GM23248 (cell line): ENCODE results near the gene EEA1. TPM values are rescaled to one million over a fixed set of nuclear protein-coding genes. Genes with fewer than 3 reads are reported as not detected.

Experiments
- DNase-seq: peaks from one replicate; pipeline ENCODE4 v3.0.0-alpha.2; 2015
- H2AFZ ChIP-seq: fragments of 200-600 bp; sonication (generic); 2 replicates; pipeline ENCODE4 v1.6.1; 2016; ENCODE audit warnings: antibody characterized with exemption
- H3F3A ChIP-seq: fragments of 200-600 bp; sonication (generic); 2 replicates; pipeline ENCODE4 v1.6.1; 2016; ENCODE audit warnings: mild to moderate bottlenecking, antibody characterized with exemption, mixed run types; ENCODE audit not compliant: insufficient read depth
- H3K27ac ChIP-seq: fragments of 200-600 bp; sonication (generic); 2 replicates; pipeline ENCODE4 v1.5.1; 2016; ENCODE audit warnings: mild to moderate bottlenecking
- H3K27me3 ChIP-seq: fragments of 200-600 bp; sonication (generic); replicated peaks from 2 replicates; pipeline ENCODE4 v1.6.1; 2016; ENCODE audit warnings: mild to moderate bottlenecking; ENCODE audit not compliant: insufficient read depth
- H3K36me3 ChIP-seq: fragments of 200-600 bp; sonication (generic); 2 replicates; pipeline ENCODE4 v1.6.1; 2016; ENCODE audit warnings: low read depth, mild to moderate bottlenecking
- H3K4me1 ChIP-seq: fragments of 200-600 bp; sonication (generic); 2 replicates; pipeline ENCODE4 v1.6.1; 2016; ENCODE audit warnings: mild to moderate bottlenecking; ENCODE audit not compliant: insufficient read depth
- H3K4me2 ChIP-seq: fragments of 200-600 bp; sonication (generic); one replicate; pipeline ENCODE4 v1.6.1; 2016; ENCODE audit warnings: mild to moderate bottlenecking; ENCODE audit not compliant: unreplicated experiment
- H3K4me3 ChIP-seq: fragments of 200-600 bp; sonication (generic); 2 replicates; pipeline ENCODE4 v1.5.1; 2016; ENCODE audit warnings: mild to moderate bottlenecking
- H3K79me2 ChIP-seq: fragments of 200-600 bp; sonication (generic); 2 replicates; pipeline ENCODE4 v1.6.1; 2016; ENCODE audit warnings: mild to moderate bottlenecking; ENCODE audit not compliant: insufficient read depth
- H3K9ac ChIP-seq: fragments of 200-600 bp; sonication (generic); 2 replicates; pipeline ENCODE4 v1.6.1; 2016; ENCODE audit warnings: mild to moderate bottlenecking
- H3K9me2 ChIP-seq: fragments of 200-600 bp; sonication (generic); 2 replicates; pipeline ENCODE4 v1.6.1; 2016; ENCODE audit warnings: mixed run types, mild to moderate bottlenecking, moderate library complexity; ENCODE audit not compliant: insufficient read depth
- H3K9me3 ChIP-seq: fragments of 200-600 bp; sonication (generic); one replicate; pipeline ENCODE4 v1.6.1; 2017; ENCODE audit warnings: low read depth
- H4K20me1 ChIP-seq: fragments of 200-600 bp; sonication (generic); 2 replicates; pipeline ENCODE4 v1.6.0; 2016; ENCODE audit not compliant: insufficient read depth
- EZH2 ChIP-seq: fragments of 200-600 bp; sonication (generic); IDR thresholded peaks from 2 replicates; pipeline ENCODE4 v1.6.1; 2018; ENCODE audit warnings: antibody characterized with exemption, mild to moderate bottlenecking; ENCODE audit not compliant: insufficient read depth, poor library complexity, severe bottlenecking
- EZH2phosphoT487 ChIP-seq: fragments of 200-600 bp; sonication (generic); IDR thresholded peaks from 2 replicates; pipeline ENCODE4 v1.6.1; 2018; ENCODE audit warnings: antibody characterized with exemption, moderate library complexity, mild to moderate bottlenecking, low read depth; ENCODE audit not compliant: insufficient read depth
- WGBS, 2 experiments: methylation state at CpG; one replicate each; pipeline ENCODE4 v1.1.6; 2015 to 2017; ENCODE audit warnings: low lambda C conversion rate in 2 of 2, low coverage in 1 of 2; ENCODE audit errors: missing lambda C conversion rate in 2 of 2; 5-methylcytosine and 5-hydroxymethylcytosine counted together
- in situ Hi-C: fragments of 300-500 bp; cut with MboI; formaldehyde crosslinking; loops from 2 replicates; pipeline ENCODE4 v1.15.0; 2020
- polyA plus RNA-seq: library from polyadenylated mRNA; unstranded; fragments of >200 nt; fragmentation: Nextera tagmentation; extraction: Ambion mirVana; gene quantifications from 2 replicates; pipeline ENCODE4 v1.2.1, GENCODE V29; 2016
- small RNA-seq: library from RNA; depleted of rRNA; stranded (forward); fragments of <200 nt; gene quantifications from one replicate; pipeline ENCODE3, GENCODE V24; 2014; ENCODE audit warnings: low read depth, low replicate concordance
- total RNA-seq: library from RNA; depleted of rRNA; stranded (reverse); fragments of >200 nt; shearing (Covaris generic); gene quantifications from 2 replicates; pipeline ENCODE4 v1.2.3, GENCODE V29; 2014; rRNA removed

Gene EEA1
- total and polyA plus RNA-seq, 2 experiments from 2014 or later: 17.8 to 55.7 TPM

- Histone ChIP-seq H3F3A (no peaks in the 10 kb centered on the region), H2AFZ (no peak overlapping the region), H3K27ac (no peak overlapping the region), H3K9me3 (no peaks in the 10 kb centered on the region), H3K79me2 (no peaks in the 10 kb centered on the region), H3K36me3 (no peaks in the 10 kb centered on the region), H3K4me3 (no peak overlapping the region), H3K4me1 (peaks cover 4% of the 10 kb centered on the region), H3K9ac (no peak overlapping the region), H3K27me3 (no peaks in the 10 kb centered on the region), H3K9me2 (no peaks in the 10 kb centered on the region), H3K4me2 (no peak overlapping the region), H4K20me1 (no peaks in the 10 kb centered on the region)
- 14 to 23% methylated on average over 1 of the region's 1 CpG for WGBS, 2 experiments
- DNase-seq: no peak
- TF ChIP-seq EZH2phosphoT487 (no peak), EZH2 (no peak)
- in situ Hi-C loops: no loop called here
Observed at GRCh38 chr12:92729773-92730305, 199.3 kb downstream of the EEA1 start.

- 31 to 34% methylated on average over 4 of the region's 4 CpGs for WGBS, 2 experiments
Observed at GRCh38 chr12:92726850-92727249, 202.2 kb downstream of the EEA1 start.

GRCh38 chr12:92722897-92723296 lies 206.2 kb downstream of the EEA1 start:
- Histone ChIP-seq H4K20me1 (no peaks in the 10 kb centered on the region), H3K9me3 (no peaks in the 10 kb centered on the region), H3K9me2 (no peaks in the 10 kb centered on the region), H3F3A (peaks cover 12% of the 10 kb centered on the region; the same call in 1 of the 2 replicates), H3K27me3 (no peaks in the 10 kb centered on the region), H3K4me1 (peaks cover 11% of the 10 kb centered on the region), H3K79me2 (no peaks in the 10 kb centered on the region), H3K4me2 (no peak overlapping the region), H3K27ac (no peak overlapping the region), H3K4me3 (no peak overlapping the region), H2AFZ (no peak overlapping the region), H3K36me3 (no peaks in the 10 kb centered on the region), H3K9ac (no peak overlapping the region)
- in situ Hi-C loops: no loop called here
- 68 to 70% methylated on average over 3 of the region's 3 CpGs for WGBS, 2 experiments
- TF ChIP-seq EZH2 (no peak), EZH2phosphoT487 (no peak)
- no peak for DNase-seq

More at GRCh38 chr12:92726850-92727249, 202.2 kb downstream of the EEA1 start:
- Histone ChIP-seq H3K79me2 (no peaks in the 10 kb centered on the region), H3K9me3 (no peaks in the 10 kb centered on the region), H3K4me1 (no peaks in the 10 kb centered on the region), H3K4me2 (no peak overlapping the region), H3K4me3 (no peak overlapping the region), H4K20me1 (no peaks in the 10 kb centered on the region), H3F3A (no peaks in the 10 kb centered on the region), H2AFZ (no peak overlapping the region), H3K36me3 (no peaks in the 10 kb centered on the region), H3K27me3 (no peaks in the 10 kb centered on the region), H3K27ac (no peak overlapping the region), H3K9me2 (no peaks in the 10 kb centered on the region), H3K9ac (no peak overlapping the region)
- TF ChIP-seq EZH2phosphoT487 (no peak), EZH2 (no peak)
- in situ Hi-C loops: no loop called here
- DNase-seq: no peak

- no peaks in the 10 kb centered on the region for H3K9me2 ChIP-seq
- no peaks in the 10 kb centered on the region for H3K9me3 ChIP-seq
- H4K20me1 ChIP-seq: no peaks in the 10 kb centered on the region
- 42 to 63% methylated on average over 1 of the region's 1 CpG for WGBS, 2 experiments
- H3K27ac ChIP-seq: no peak overlapping the region
- no peak for DNase-seq
- H3K4me1 ChIP-seq: peaks cover 11% of the 10 kb centered on the region
- H3K9ac ChIP-seq: no peak overlapping the region
- no peak overlapping the region for H3K4me2 ChIP-seq
- H3K27me3 ChIP-seq: no peaks in the 10 kb centered on the region
- TF ChIP-seq EZH2phosphoT487 (no peak), EZH2 (no peak)
- no peaks in the 10 kb centered on the region for H3K36me3 ChIP-seq
- in situ Hi-C loops: no loop called here
- H2AFZ ChIP-seq: no peak overlapping the region
- H3K4me3 ChIP-seq: no peak overlapping the region
- no peaks in the 10 kb centered on the region for H3K79me2 ChIP-seq
- peaks cover 12% of the 10 kb centered on the region; the same call in 1 of the 2 replicates for H3F3A ChIP-seq
Observed at GRCh38 chr12:92721656-92722055, 207.4 kb downstream of the EEA1 start.

DNA sequence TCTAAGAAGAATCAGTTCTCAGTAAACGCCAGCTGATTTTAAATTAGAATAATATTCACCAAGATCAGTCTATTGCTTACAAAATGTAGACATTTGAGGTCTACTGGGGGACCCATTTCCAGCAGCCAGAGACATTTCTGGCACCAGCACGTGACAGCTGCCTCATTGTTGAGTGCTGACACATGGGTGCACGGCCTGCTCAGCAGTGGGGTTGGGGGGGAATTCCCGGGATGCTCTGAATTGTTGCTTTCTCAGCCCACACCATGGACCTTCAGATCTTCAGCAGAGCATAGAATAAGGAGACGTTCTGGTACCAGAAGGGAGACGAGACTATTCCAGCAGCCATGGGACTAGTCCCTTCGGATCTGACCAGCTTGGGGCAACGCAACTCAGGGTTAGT lies 208.0 kb downstream of the EEA1 start:
- H3K4me2 ChIP-seq: no peak overlapping the region
- in situ Hi-C loops: no loop called here
- no peaks in the 10 kb centered on the region for H3K9me2 ChIP-seq
- H3K79me2 ChIP-seq: no peaks in the 10 kb centered on the region
- H4K20me1 ChIP-seq: no peaks in the 10 kb centered on the region
- no peak for DNase-seq
- TF ChIP-seq EZH2phosphoT487: no peak
- no peak for TF ChIP-seq EZH2
- H3K27me3 ChIP-seq: no peaks in the 10 kb centered on the region
- no peaks in the 10 kb centered on the region for H3K9me3 ChIP-seq
- peaks cover 12% of the 10 kb centered on the region; the same call in 1 of the 2 replicates for H3F3A ChIP-seq
- peaks cover 11% of the 10 kb centered on the region for H3K4me1 ChIP-seq
- no peak overlapping the region for H2AFZ ChIP-seq
- H3K27ac ChIP-seq: no peak overlapping the region
- H3K9ac ChIP-seq: no peak overlapping the region
- 74 to 77% methylated on average over 8 of the region's 8 CpGs for WGBS, 2 experiments
- no peak overlapping the region for H3K4me3 ChIP-seq
- no peaks in the 10 kb centered on the region for H3K36me3 ChIP-seq

Small RNA genes lying within 50 kb of the gene (small RNA-seq; reads per million reads assigned to genes)
- 0.19 reads per million for gene RNU6-1329P

Other genes starting within 250 kb of the EEA1 start
- gene PLEKHG7, start 226.3 kb downstream of the EEA1 start, total RNA-seq: not detected in 2 replicates
- gene PLEKHG7, start 226.3 kb downstream of the EEA1 start, polyA plus RNA-seq: not detected in 2 replicates